K562 (cell line): ENCODE results near the gene ACKR2. TPM values are rescaled to one million over a fixed set of nuclear protein-coding genes. Genes with fewer than 3 reads are reported as not detected.

Source experiments
- BDP1 ChIP-seq: IDR thresholded peaks from 3 replicates; pipeline ENCODE4 v1.6.1; 2011; ENCODE audit not compliant: insufficient read length, insufficient read depth
- ELK3 ChIP-seq: fragments of 450-650 bp; formaldehyde crosslinking; IDR thresholded peaks from 2 replicates; pipeline ENCODE4 v1.4.0; 2020; ENCODE audit warnings: mild to moderate bottlenecking
- JUN ChIP-seq, 2 experiments: sonication (generic) in 1 of 2; formaldehyde crosslinking in 1 of 2; IDR thresholded peaks; 2 replicates each; pipeline versions ENCODE4 v1.6.1 to v1.8.0; 2012 to 2022; ENCODE audit warnings: borderline replicate concordance in 2 of 2, mild to moderate bottlenecking in 2 of 2, improper control_type of control experiment in 1 of 2, low read depth in 1 of 2, low read length in 1 of 2, missing genetic modification reagents in 1 of 2
- NCOR1 ChIP-seq: fragments of 450-650 bp; IDR thresholded peaks from 2 replicates; pipeline ENCODE4 v1.6.1; 2016; ENCODE audit warnings: mild to moderate bottlenecking, moderate library complexity
- NR4A1 ChIP-seq, 2 experiments: fragments of 250-450 bp in 1 of 2; fragments of 450-650 bp in 1 of 2; sonication (Bioruptor Pico) in 1 of 2; IDR thresholded peaks; 2 replicates each; pipeline versions ENCODE4 v1.4.0 to v1.6.1; 2016 to 2020; ENCODE audit warnings: mild to moderate bottlenecking in 2 of 2, missing compliant biosample characterization in 1 of 2, missing genetic modification characterization in 1 of 2, moderate library complexity in 1 of 2
- TEAD1 ChIP-seq, 2 experiments: fragments of 450-650 bp in 1 of 2; sonication (generic) in 1 of 2; formaldehyde crosslinking; IDR thresholded peaks; 2 replicates each; pipeline versions ENCODE4 v1.4.0 to v1.8.0; 2020 to 2022; ENCODE audit warnings: mild to moderate bottlenecking in 2 of 2, missing genetic modification reagents in 1 of 2
- ZNF785 ChIP-seq: fragments of 250-450 bp; sonication (Bioruptor Pico); IDR thresholded peaks from 2 replicates; pipeline ENCODE4 v1.4.0; 2020; ENCODE audit warnings: mild to moderate bottlenecking
- polyA plus RNA-seq, 8 experiments: library from polyadenylated mRNA; depleted of rRNA in 4 of 8; stranded (reverse) in 5 of 8; unstranded in 3 of 8; fragments of >200 nt; fragmentation: Nextera tagmentation in 2 of 8; fragmentation: Illumina TruSeq in 1 of 8; extraction: Ambion mirVana in 2 of 8; extraction: Trizol in 1 of 8; gene quantifications; 2 replicates each; pipeline versions ENCODE4 v1.2.1 to v1.2.3, GENCODE V29; 2011 to 2014; ENCODE audit warnings: inconsistent platforms in 1 of 8, missing spikeins in 1 of 8
- total RNA-seq, 7 experiments: library from RNA; depleted of rRNA in 6 of 7; stranded (reverse); fragments of >200 nt in 6 of 7; fragmentation: Illumina TruSeq in 2 of 7; extraction: Trizol in 2 of 7; gene quantifications; 2 replicates each; pipeline versions ENCODE4 v1.2.1 to v1.2.3, GENCODE V29; 2011 to 2021; ENCODE audit warnings: low replicate concordance in 1 of 7
- TF ChIP-seq, protein P1 (sequence below): fragments of 250-450 bp; sonication (Bioruptor Pico); IDR thresholded peaks from 2 replicates; pipeline ENCODE4 v1.4.0; 2020; ENCODE audit warnings: mild to moderate bottlenecking

Gene ACKR2
- total and polyA plus RNA-seq, 9 of the 15 experiments (the other 6 are each of a cell fraction or from before 2014, with no cell fraction given), result 0.03 to 0.69 (median 0.25) TPM; not detected in 1

GRCh38 chr3:42902257-42902656, 93.0 kb downstream of the ACKR2 start (continued):
- TF ChIP-seq TEAD1 (CRISPR knock-in tag; IDR thresholded peaks at IDR 0.05) (peak in 1 of 2 experiments; percentile 88; a peak in 2 of 4 replicates), ELK3 (CRISPR knock-in tag) (no peak), ZNF785 (no peak), BDP1 (no peak), NCOR1 (peak; percentile 62; the same call in 1 of the 2 replicates), JUN (IDR thresholded peaks at IDR 0.05; ENCODE audit: borderline replicate concordance, low read depth, low read length) (0 out of 2 replicates have a peak, but pooled peaks have one; percentile 26), JUN (CRISPR knock-in tag; IDR thresholded peaks at IDR 0.05; ENCODE audit: borderline replicate concordance) (no peak), NR4A1 (CRISPR knock-in tag; IDR thresholded peaks at IDR 0.05) (no peak), NR4A1 (tag; IDR thresholded peaks at IDR 0.05) (no peak)
- TF ChIP-seq, protein P1, sequence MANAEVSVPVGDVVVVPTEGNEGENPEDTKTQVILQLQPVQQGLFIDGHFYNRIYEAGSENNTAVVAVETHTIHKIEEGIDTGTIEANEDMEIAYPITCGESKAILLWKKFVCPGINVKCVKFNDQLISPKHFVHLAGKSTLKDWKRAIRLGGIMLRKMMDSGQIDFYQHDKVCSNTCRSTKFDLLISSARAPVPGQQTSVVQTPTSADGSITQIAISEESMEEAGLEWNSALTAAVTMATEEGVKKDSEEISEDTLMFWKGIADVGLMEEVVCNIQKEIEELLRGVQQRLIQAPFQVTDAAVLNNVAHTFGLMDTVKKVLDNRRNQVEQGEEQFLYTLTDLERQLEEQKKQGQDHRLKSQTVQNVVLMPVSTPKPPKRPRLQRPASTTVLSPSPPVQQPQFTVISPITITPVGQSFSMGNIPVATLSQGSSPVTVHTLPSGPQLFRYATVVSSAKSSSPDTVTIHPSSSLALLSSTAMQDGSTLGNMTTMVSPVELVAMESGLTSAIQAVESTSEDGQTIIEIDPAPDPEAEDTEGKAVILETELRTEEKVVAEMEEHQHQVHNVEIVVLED (CRISPR knock-in tag), result no peak
